Measurements from ENCODE around the gene OPRPN.

OPRPN gene

GRCh38 chr4:70397580-70397979 lies at the start of gene OPRPN:
TSS of gene OPRPN (plus strand) at chr4:70397940. CDS start at chr4:70399286, 1,346 bp downstream.
- DNase-seq (ENCODE audit: low read depth in 2 of 2): no peak

GRCh38 chr4:70356185-70356584 lies 41.6 kb upstream of the OPRPN start:
- no peak for DNase-seq (ENCODE audit: low read depth in 2 of 2)

- DNase-seq (ENCODE audit: low read depth in 2 of 2): no peak
Measured at GRCh38 chr4:70359115-70359661, 38.6 kb upstream of the OPRPN start.

DNA sequence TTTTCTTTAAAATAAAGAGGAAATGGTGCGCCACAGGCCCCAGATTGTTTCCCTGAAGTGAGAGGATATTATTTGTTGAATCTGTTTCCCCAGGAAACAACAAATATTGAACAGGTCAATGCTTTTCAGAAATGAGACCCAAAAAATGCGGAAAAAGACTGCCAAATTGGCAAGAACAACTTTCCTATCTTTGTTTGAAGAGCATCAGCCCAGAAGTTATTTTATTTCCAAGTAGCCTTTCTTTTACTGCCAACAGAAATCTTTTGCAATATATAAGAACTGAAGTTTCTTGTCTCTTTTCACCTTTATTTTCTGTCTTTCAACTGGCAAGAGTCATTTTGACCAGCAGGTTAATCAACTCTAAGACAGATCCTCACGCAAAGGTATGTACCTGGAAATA lies 37.3 kb upstream of the OPRPN start, which contains the start of gene SMR3A:
Gene SMR3A (plus strand): TSS at position 301 of the 400 bp plus-strand sequence. CDS start 1,356 bp downstream, outside the sequence.
- no peak for DNase-seq (ENCODE audit: low read depth in 2 of 2)

GRCh38 chr4:70364002-70364401 lies 33.7 kb upstream of the OPRPN start:
- no peak for DNase-seq (ENCODE audit: low read depth in 2 of 2)

GRCh38 chr4:70365479-70365878 lies 32.3 kb upstream of the OPRPN start:
- no peak for DNase-seq (ENCODE audit: low read depth in 2 of 2)

DNA sequence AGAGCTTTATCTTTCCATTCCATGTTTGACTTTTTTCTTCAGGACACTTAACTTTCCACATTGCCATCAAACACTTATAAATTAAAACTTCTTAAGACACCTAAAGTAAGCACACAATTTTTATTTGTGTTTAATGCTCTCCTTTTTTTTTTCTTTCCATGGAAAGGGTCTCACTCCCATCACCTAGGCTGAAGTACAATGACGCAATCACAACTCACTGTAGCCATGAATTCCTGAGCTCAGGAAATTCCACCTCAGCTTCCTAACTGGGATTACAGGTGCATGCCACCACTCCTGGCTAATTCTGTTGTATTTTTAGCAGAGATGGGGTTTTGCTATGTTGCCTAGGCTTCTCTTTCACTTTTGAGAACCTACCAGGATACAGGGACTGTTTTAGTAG lies 29.9 kb upstream of the OPRPN start:
- no peak for DNase-seq (ENCODE audit: low read depth in 2 of 2)

DNA sequence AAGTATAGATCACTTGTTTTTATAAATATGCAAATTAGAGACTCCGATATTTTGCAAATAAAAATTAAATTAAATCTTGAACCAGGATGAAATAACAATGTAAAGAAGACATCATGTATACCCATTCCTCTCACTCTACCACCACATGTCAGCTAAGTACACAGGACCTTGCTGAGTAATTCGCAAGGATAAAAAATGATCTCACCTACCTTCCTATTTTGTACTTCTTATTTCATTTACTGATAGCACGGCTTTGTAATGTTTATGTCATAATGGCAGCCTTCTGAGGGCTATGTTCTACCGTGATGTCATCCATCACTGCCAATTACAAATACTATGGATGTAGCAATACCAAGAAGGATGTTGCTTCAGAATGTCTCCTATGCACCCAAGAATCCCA lies 25.8 kb upstream of the OPRPN start:
- no peak for DNase-seq (ENCODE audit: low read depth in 2 of 2)

DNA sequence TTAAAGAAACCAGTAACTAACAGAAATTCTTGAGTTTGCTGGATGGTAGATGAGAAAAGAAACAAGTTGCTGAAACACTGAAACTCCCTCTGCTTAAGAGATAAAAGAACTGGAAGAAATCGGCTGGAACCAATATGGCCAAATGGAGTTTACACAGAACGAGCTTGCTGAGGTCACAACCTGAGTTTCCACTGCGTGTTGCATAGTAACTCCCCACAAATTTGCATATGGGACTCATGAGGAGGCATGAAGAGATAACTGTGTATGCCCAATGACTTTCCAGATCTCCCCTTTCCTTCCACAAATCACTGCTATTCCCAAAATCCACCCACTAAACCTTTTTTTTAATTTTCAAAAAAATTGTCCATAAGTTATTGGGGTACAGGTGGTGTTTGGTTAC lies 25.0 kb upstream of the OPRPN start:
- no peak for DNase-seq (ENCODE audit: low read depth in 2 of 2)

DNA sequence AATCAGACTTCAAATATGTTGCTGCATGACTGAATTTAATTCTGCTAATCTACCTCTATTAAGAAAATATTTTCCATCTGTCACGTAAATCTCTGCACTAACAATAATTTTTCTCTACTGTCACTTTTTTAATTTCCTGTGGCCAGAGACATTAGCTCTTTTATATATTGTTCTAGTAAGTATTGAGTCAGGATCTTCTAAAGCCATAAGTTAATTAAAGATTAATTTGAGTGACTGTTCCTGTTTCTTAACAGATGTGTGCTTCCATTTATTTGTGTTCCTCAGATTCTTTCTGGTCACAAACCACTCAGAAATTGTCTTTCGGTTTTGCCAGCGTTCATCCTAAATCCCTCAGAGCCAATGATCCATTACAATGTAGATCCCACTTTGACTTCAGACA lies 17.2 kb upstream of the OPRPN start:
- no peak for DNase-seq (ENCODE audit: low read depth in 2 of 2)

DNA sequence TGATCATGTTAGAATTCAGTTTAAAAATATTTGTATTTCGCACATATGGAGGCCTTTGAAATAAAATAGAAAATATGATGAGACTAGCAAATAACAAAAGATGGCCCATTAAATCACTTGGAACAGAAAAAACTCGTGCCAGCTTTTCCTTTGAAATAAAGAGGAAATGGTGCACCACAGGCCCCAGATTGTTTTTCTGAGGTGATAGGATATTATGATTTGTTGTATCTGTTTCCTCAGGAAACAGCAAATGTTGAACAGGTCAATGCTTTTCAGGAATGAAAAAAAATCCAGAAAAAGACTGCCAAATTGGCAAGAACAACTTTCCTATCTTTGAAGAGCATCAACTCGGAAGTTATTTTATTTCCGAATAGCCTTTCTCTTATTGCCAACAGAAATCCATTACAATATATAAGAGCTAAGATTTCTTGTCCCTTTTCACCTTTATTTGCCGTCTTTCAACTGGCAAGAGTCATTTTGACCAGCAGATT lies 15.0 kb upstream of the OPRPN start, which contains the start of gene SMR3B:
Gene SMR3B (plus strand): TSS at position 441 of the 491 bp plus-strand sequence. CDS start 1,380 bp downstream, outside the sequence.
- no peak for DNase-seq (ENCODE audit: low read depth in 2 of 2)

DNA sequence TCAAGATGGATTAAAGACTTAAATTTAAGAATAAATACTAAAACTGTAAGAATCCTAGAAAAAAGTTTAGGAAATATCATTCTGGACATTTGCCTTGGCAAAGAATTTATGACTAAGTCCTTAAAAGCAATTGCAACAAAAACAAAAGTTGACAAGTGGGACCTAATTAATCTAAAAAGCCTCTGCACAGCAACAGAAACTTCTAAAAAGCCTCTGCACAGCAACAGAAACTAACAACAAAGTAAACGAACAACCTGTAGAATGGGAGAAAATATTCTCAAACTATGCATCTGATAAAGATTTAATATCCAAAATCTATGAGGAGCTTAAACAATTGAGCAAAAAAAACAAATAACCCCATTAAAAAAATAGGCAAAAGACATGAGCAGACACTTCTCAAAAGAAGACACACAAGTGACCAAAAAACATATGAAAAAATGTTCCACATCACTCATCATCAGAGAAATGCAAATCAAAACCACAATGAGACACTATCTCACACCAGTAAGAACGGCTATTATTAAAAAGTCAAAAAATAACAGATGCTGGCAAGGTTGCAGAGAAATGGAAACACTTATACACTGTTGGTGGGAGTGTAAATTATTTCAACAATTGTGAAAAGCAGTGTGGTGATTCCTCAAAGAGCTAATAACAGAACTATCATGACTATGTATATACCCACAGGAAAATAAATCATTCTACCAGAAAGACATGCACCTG lies 5.5 kb upstream of the OPRPN start:
- DNase-seq (ENCODE audit: low read depth in 2 of 2): no peak

DNA sequence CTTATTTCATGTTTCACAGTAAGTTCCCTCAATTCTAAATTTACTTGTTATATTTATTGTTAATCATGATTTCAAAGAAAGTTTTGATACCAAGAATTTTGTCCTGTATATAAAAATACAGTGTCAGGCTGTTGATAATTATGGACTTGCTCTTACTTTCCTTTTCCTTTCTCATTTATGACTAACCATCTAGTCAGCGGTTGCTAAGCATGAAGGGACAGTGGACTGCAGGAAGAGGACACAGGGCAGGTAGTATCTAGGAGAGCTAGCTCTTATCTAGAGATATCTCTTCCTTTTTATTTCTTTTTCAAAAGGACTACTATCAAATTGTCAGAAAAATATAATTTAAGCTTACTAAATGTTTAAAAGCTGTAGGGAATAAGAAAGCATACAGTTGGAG lies 1.6 kb downstream of the OPRPN start:
- no peak for DNase-seq (ENCODE audit: low read depth in 2 of 2)

GRCh38 chr4:70402762-70403161 lies 5.0 kb downstream of the OPRPN start:
- no peak for DNase-seq (ENCODE audit: low read depth in 2 of 2)

DNA sequence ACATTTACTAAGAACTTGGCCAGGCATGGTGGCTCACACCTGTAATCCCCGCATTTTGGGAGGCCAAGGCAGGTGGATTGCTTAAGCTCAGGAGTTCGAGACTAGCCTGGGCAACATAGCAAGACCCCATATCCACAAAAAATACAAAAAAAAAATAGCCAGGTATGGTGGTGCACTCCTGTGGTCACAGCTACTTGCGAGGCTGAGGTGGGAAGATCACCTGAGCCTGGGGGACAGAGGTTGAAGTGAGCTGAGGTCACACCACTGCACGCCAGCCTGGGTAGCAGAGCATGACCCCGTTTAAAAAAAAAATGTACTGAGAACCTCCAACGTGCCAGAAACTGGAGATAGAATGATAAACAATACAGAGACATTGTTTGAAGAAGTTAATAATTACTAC lies 8.0 kb downstream of the OPRPN start:
- DNase-seq (ENCODE audit: low read depth in 2 of 2): no peak

GRCh38 chr4:70425306-70425705 lies 27.6 kb downstream of the OPRPN start:
- no peak for DNase-seq (ENCODE audit: low read depth in 2 of 2)

DNA sequence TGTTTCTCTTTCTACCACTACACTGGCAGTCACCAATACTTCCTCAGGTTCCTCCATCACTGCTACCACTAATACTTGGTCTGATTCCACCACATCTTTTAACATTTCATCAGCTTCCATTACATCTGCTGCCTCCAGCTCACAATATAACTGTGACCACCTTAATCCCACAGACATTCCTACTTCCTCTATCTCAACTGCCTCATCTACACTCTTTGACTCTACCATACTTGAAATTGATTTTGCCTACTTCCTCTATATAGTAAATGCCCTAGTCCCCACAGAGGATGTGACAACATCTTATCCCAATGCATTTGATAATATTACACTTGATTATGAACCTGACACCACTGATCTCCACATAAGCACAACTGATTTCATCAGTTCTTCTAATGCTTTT lies 29.0 kb downstream of the OPRPN start:
- DNase-seq (ENCODE audit: low read depth in 2 of 2): no peak

GRCh38 chr4:70437197-70437596 lies 39.5 kb downstream of the OPRPN start:
- no peak for DNase-seq (ENCODE audit: low read depth in 2 of 2)

GRCh38 chr4:70442474-70442873 lies 44.7 kb downstream of the OPRPN start:
- DNase-seq (ENCODE audit: low read depth in 2 of 2): no peak

GRCh38 chr4:70443329-70443728 lies 45.6 kb downstream of the OPRPN start:
- no peak for DNase-seq (ENCODE audit: low read depth in 2 of 2)

DNA sequence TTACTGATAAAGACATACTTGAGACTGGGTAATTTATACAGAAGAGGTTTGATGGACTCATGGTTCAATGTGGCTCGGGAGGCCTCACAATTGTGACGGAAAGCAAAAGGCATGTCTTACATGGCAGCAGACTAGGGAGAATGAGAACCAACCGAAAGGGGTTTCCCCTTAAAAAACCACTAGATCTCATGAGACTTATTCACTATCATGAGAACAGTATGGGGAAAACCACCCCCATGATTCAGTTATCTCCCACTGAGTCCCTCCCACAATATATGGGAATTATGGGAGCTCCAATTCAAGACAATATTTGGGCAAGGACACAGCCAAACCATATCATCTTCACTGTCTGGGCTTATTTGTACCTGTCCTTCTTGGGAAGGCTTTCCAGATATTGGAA lies 51.5 kb downstream of the OPRPN start:
- DNase-seq (ENCODE audit: low read depth in 2 of 2): no peak

DNA sequence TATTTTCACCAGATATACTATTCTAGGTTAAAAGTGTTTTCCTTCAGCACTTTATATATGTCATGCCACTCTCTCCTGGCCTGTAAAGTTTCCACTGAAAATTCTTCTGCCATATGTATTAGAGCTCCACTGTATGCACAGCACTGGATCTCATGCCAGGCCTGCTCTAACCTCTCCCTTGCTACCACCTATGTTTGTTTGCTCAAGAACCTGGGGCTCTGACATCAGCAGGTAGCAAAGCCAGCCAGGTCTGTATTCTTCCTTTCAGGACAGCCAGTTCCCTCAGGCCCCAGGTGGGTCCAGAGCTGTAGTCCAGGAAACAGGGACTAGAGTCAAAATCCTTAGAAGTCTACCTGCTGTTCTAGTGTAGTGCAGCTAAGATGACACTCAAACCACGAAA lies 55.2 kb downstream of the OPRPN start:
- no peak for DNase-seq (ENCODE audit: low read depth in 2 of 2)
